HG03139 (cell line): ENCODE results near the gene USP7.
"Not testable (repeated sequence)": the region's sequence is repeated elsewhere in the genome, so short reads cannot be mapped to it uniquely, and the experiment has no call there.

Experiments
- ATAC-seq: cut with Tn5 transposase; IDR thresholded peaks from one replicate; pipeline ENCODE4 v1.9.1; 2021; ENCODE audit not compliant: unreplicated experiment

USP7 gene

GRCh38 chr16:8963821-8964441 lies at the start of gene USP7:
Gene USP7 (minus strand): TSS chr16:8963906. CDS start chr16:8963285, 621 bp downstream.
- peak; percentile 74 for ATAC-seq

GRCh38 chr16:9013508-9013864 lies 49.8 kb upstream of the USP7 start:
- no peak for ATAC-seq

GRCh38 chr16:9012848-9013507 lies 49.3 kb upstream of the USP7 start:
- ATAC-seq = no peak

GRCh38 chr16:9012330-9012729 lies 48.6 kb upstream of the USP7 start:
- no peak for ATAC-seq

- peak; percentile 83 for ATAC-seq
Measured at GRCh38 chr16:9008601-9009260, 45.0 kb upstream of the USP7 start.

GRCh38 chr16:9007177-9007794 lies 43.6 kb upstream of the USP7 start:
- no peak for ATAC-seq

- ATAC-seq = no peak
Measured at GRCh38 chr16:9004183-9004582, 40.5 kb upstream of the USP7 start.

GRCh38 chr16:9003763-9004162 lies 40.1 kb upstream of the USP7 start:
- no peak for ATAC-seq

GRCh38 chr16:9003322-9003721 lies 39.6 kb upstream of the USP7 start:
- no peak for ATAC-seq

GRCh38 chr16:9002042-9002441 lies 38.3 kb upstream of the USP7 start:
- ATAC-seq = no peak

GRCh38 chr16:9000664-9001063 lies 37.0 kb upstream of the USP7 start:
- ATAC-seq = no peak

GRCh38 chr16:8999800-9000199 lies 36.1 kb upstream of the USP7 start:
- no peak for ATAC-seq

- ATAC-seq = no peak
Measured at GRCh38 chr16:8998108-8998507, 34.4 kb upstream of the USP7 start.

GRCh38 chr16:8996891-8997290 lies 33.2 kb upstream of the USP7 start:
- ATAC-seq = no peak

- ATAC-seq = no peak
Measured at GRCh38 chr16:8990445-8990844, 26.7 kb upstream of the USP7 start.

- ATAC-seq = no peak
Measured at GRCh38 chr16:8989099-8989878, 25.6 kb upstream of the USP7 start.

- ATAC-seq = no peak
Measured at GRCh38 chr16:8986818-8987191, 23.1 kb upstream of the USP7 start.

GRCh38 chr16:8986111-8986510 lies 22.4 kb upstream of the USP7 start:
- no peak for ATAC-seq

GRCh38 chr16:8982816-8983215 lies 19.1 kb upstream of the USP7 start:
- ATAC-seq = no peak

- ATAC-seq = not testable (repeated sequence)
Measured at GRCh38 chr16:8981901-8982300, 18.2 kb upstream of the USP7 start.

GRCh38 chr16:8976189-8976588 lies 12.5 kb upstream of the USP7 start:
- not testable (repeated sequence) for ATAC-seq
